ENCODE results near the gene DDX56.
"Not testable (repeated sequence)": the region's sequence is repeated elsewhere in the genome, so short reads cannot be mapped to it uniquely, and the experiment has no call there.

The DDX56 gene

DNA sequence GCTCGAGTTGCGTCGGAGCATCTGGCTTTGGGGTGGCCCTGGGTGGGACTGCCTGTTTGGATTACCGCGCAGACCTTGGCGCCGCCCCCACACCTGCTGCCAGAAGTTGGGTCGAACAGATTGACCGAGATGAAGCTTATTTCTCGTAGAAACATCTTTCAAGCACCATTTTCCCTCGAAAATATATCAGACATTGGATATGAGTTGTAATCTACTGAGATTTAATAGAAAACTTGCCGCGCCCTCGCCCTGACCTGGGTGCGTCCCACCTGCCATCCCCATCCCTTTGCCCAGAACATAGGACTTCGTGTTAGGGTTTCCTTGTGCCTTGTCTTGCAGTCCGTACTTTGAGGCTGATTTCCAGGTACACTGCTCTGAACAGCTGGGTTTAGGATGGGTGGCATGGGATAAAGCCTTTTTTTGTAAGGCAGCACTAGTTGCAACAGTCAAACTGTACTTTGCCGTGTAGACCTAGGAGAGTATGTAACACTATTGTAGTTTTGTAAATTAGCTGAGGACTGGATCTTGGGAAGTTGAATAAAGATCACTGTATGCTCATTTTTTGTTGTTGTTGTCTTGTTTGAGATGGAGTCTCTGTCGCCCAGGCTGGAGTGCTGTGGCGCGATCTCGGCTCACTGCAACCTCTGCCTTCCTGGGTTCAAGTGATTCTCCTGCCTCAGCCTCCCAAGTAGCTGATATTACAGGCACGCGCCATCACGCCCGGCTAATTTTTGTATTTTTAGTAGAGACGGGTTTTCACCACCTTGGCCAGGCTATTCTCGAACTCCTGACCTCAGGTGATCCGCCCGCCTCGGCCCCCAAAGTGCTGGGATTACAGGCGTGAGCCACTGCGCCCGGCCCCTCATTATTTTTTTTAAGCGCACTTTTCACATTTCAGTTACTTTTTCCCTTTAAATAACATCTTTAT, 33.7 kb upstream of the DDX56 start:
- Mint-ChIP-seq H3K4me1 (peaks cover 23 to 29% of the 10 kb centered on the region in 2 donors), H3K4me3 (peak overlapping the region; percentile 95 to 97), H3K27me3 (no peaks in the 10 kb centered on the region), H3K36me3 (peaks cover 0 to 21% of the 10 kb centered on the region in 2 donors), H3K27ac (peak overlapping the region; percentile 99), H3K9me3 (no peaks in the 10 kb centered on the region)
- no peak for DNase-seq
- ATAC-seq (replicated peaks): peak in 1 of 2 donors; percentile 27

DNA sequence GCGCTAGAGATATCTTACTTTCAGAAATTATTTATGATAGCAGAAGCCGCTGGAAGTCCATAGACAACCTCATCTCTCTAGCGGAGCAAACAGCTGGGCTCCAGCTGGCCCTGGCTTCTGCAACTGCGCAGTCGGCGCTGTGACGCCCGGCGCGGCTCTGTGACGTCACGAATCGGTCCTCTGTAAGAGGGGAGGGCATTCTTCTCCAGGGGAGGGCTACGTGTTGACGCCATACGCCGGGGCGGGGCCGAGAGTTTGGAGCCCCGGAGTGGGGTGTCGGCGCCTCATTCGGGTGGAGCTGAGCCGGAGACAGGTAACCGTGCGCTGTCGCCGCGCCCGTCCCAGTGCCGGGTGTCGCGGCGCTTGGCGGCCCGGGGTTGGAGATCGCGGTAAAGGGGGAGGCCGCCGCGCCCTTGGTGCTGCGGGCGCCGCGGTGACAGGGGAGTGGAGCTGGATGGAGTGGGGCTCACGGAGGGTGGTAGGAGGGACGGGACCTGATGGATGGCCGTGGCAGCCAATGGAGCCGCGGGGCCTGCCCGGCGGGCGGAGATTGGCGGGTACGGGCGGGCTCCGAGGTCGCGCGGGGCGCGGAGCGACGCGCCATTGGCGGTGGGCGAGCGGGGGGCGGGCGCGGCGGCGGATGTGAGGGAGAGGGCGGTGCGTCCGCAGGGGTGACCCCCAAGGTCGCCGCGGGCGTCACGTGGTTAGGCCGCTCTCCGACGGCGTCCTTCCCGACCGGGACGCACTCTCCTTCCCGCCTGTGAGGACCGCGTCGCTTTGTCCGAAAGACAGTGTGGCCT, 32.8 kb upstream of the DDX56 start, which contains the start of gene OGDH:
TSS of gene OGDH (plus strand) at position 287 of the 800 bp plus-strand sequence. CDS start 17,717 bp downstream, outside the sequence.
- Mint-ChIP-seq H3K27ac (peak within 1 kb of the TSS; percentile 99), H3K36me3 (peaks cover 0 to 15% of the 10 kb centered on the region in 2 donors), H3K4me1 (peaks cover 19 to 22% of the 10 kb centered on the region in 2 donors), H3K27me3 (no peaks in the 10 kb centered on the region), H3K4me3 (peak within 1 kb of the TSS; percentile 95 to 97), H3K9me3 (no peaks in the 10 kb centered on the region)
- DNase-seq (peak; percentile 99), ATAC-seq (replicated peaks) (peak; percentile 95 to 97)

DNA sequence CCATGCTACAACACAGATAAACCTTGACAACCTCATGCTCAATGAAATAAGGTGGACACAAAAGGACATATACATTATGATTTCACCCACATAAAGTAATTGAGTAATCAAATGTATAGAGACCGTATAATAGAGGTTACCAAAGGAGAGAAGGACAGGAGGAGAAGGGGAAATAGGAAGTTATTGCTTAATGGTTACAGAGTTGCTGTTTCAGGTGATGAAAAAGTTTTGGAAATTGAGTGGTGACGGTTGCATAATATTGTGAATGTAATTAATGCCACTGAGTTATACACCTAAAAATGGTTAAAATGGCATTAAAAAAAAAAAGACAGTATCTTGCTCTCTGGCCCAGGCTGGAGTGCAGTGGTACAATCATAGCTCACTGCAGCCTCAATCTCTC, 31.2 kb upstream of the DDX56 start:
- H3K4me1 Mint-ChIP-seq: peaks cover 16% of the 10 kb centered on the region in 2 donors
- ATAC-seq (replicated peaks) (no peak), DNase-seq (no peak)
- H3K4me3 Mint-ChIP-seq: peak overlapping the region in 1 of 2 donors; percentile 26
- H3K36me3 Mint-ChIP-seq: peaks cover 0 to 11% of the 10 kb centered on the region in 2 donors
- H3K27me3 Mint-ChIP-seq: peaks cover 0 to 4% of the 10 kb centered on the region in 2 donors
- peak overlapping the region; percentile 60 for H3K27ac Mint-ChIP-seq
- no peaks in the 10 kb centered on the region for H3K9me3 Mint-ChIP-seq

GRCh38 chr7:44603193-44603592, 29.5 kb upstream of the DDX56 start:
- Mint-ChIP-seq H3K4me3 (no peak overlapping the region), H3K4me1 (peaks cover 9 to 10% of the 10 kb centered on the region in 2 donors), H3K36me3 (peaks cover 0 to 6% of the 10 kb centered on the region in 2 donors), H3K27ac (no peak overlapping the region), H3K9me3 (no peaks in the 10 kb centered on the region), H3K27me3 (peaks cover 5 to 6% of the 10 kb centered on the region in 2 donors)
- ATAC-seq (replicated peaks) (no peak), DNase-seq (no peak)

GRCh38 chr7:44602576-44602910, 28.8 kb upstream of the DDX56 start:
- ATAC-seq (replicated peaks) (no peak), DNase-seq (no peak)
- peaks cover 5 to 6% of the 10 kb centered on the region in 2 donors for H3K27me3 Mint-ChIP-seq
- peaks cover 5 to 7% of the 10 kb centered on the region in 2 donors for H3K4me1 Mint-ChIP-seq
- peaks cover 0 to 3% of the 10 kb centered on the region in 2 donors for H3K36me3 Mint-ChIP-seq
- H3K27ac Mint-ChIP-seq: no peak overlapping the region
- no peak overlapping the region for H3K4me3 Mint-ChIP-seq
- H3K9me3 Mint-ChIP-seq: no peaks in the 10 kb centered on the region

- H3K36me3 Mint-ChIP-seq: no peaks in the 10 kb centered on the region
- DNase-seq: no peak
- H3K27ac Mint-ChIP-seq: no peak overlapping the region
- no peak for ATAC-seq (replicated peaks)
- no peaks in the 10 kb centered on the region for H3K9me3 Mint-ChIP-seq
- H3K4me3 Mint-ChIP-seq: no peak overlapping the region
- H3K4me1 Mint-ChIP-seq: no peaks in the 10 kb centered on the region
- H3K27me3 Mint-ChIP-seq: peaks cover 7 to 13% of the 10 kb centered on the region in 2 donors
Observed at GRCh38 chr7:44599222-44599621, 25.5 kb upstream of the DDX56 start.

DNA sequence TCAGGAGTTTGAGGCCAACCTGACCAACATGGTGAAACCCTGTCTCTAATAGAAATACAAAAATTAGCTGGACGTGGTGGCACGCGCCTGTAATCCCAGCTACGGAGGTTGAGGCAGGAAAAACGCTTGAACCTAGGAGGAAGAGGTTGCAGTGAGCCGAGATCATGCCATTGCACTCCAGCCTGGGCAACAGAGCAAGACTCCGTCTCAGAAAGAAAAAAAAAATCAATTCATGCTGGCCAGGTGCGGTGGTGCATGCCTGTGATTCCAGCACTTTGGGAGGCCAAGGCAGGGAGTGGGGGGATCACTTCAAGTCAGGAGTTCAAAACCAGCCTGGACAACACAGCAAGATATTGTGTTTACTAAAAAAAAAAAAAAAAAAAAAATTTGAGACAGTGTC, 23.5 kb upstream of the DDX56 start:
- not testable (repeated sequence) for H3K9me3 Mint-ChIP-seq; ATAC-seq (replicated peaks); H3K4me1 Mint-ChIP-seq; H3K36me3 Mint-ChIP-seq; DNase-seq; H3K4me3 Mint-ChIP-seq; H3K27ac Mint-ChIP-seq
- peaks cover 22 to 24% of the 10 kb centered on the region in 2 donors for H3K27me3 Mint-ChIP-seq

- Mint-ChIP-seq H3K27ac (no peak overlapping the region), H3K27me3 (peaks cover 22 to 24% of the 10 kb centered on the region in 2 donors), H3K4me3 (no peak overlapping the region), H3K36me3 (no peaks in the 10 kb centered on the region), H3K4me1 (no peaks in the 10 kb centered on the region), H3K9me3 (no peaks in the 10 kb centered on the region)
- DNase-seq: no peak
- no peak for ATAC-seq (replicated peaks)
Observed at GRCh38 chr7:44595934-44596635, 22.4 kb upstream of the DDX56 start.

- H3K36me3 Mint-ChIP-seq: no peaks in the 10 kb centered on the region
- no peak for DNase-seq
- no peak overlapping the region for H3K27ac Mint-ChIP-seq
- H3K4me1 Mint-ChIP-seq: peaks cover 5 to 9% of the 10 kb centered on the region in 2 donors
- H3K9me3 Mint-ChIP-seq: no peaks in the 10 kb centered on the region
- no peak overlapping the region for H3K4me3 Mint-ChIP-seq
- H3K27me3 Mint-ChIP-seq: peaks cover 13 to 24% of the 10 kb centered on the region in 2 donors
- no peak for ATAC-seq (replicated peaks)
Observed at GRCh38 chr7:44590910-44591309, 17.2 kb upstream of the DDX56 start.

GRCh38 chr7:44587843-44588711, 14.4 kb upstream of the DDX56 start:
- peaks cover 6 to 9% of the 10 kb centered on the region in 2 donors for H3K4me1 Mint-ChIP-seq
- no peak overlapping the region for H3K4me3 Mint-ChIP-seq
- DNase-seq (peak; percentile 23), ATAC-seq (replicated peaks) (peak; percentile 83 to 84)
- no peaks in the 10 kb centered on the region for H3K9me3 Mint-ChIP-seq
- no peaks in the 10 kb centered on the region for H3K36me3 Mint-ChIP-seq
- peaks cover 6 to 13% of the 10 kb centered on the region in 2 donors for H3K27me3 Mint-ChIP-seq
- H3K27ac Mint-ChIP-seq: peak overlapping the region; percentile 26

GRCh38 chr7:44583146-44583865, 9.6 kb upstream of the DDX56 start:
- peaks cover 24 to 48% of the 10 kb centered on the region in 2 donors for H3K4me1 Mint-ChIP-seq
- no peaks in the 10 kb centered on the region for H3K9me3 Mint-ChIP-seq
- H3K27me3 Mint-ChIP-seq: no peaks in the 10 kb centered on the region
- peaks cover 13 to 29% of the 10 kb centered on the region in 2 donors for H3K36me3 Mint-ChIP-seq
- H3K27ac Mint-ChIP-seq: peak overlapping the region; percentile 90
- ATAC-seq (replicated peaks): no peak
- H3K4me3 Mint-ChIP-seq: peak overlapping the region; percentile 90 to 92
- DNase-seq: no peak

DNA sequence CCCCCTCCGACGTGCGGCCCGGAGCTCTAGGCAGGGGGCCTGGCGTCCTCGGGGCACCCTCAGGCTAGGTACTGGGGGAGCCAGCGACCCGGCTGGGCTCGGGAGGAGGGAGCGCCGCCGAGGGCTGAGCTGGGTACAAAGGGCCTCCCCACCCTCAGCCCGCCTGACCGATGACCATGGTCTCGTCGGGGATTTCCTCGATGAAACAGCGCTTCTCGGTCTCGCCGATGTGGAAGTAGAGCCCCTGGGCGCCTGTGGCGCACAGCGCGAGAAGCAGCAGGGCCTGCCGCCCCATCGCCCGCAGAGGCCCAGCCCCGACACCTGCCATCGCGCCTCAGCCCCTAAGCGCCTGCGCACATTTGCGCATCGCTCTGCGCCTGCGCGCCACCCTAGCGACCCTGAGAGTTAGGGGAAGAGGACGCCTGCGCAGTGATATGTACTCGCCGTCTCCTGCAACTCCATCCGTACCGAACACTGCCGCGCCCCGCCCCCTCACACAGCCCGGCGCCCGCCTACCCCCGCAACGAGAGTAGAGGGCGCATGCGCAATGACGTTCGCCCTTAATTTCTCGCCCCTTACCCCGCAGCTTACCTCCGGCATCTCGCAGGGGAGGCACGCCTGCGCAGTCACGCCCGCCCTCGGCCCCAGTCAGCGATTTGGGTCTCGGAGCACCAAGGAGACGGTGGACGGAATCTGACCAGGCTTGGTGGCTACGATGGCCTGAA, 8.3 kb upstream of the DDX56 start, which contains the start of gene TMED4:
TSS of gene TMED4 (minus strand) at position 353 of the 725 bp plus-strand sequence. CDS start at position 328, 25 bp downstream.
- Mint-ChIP-seq H3K27ac (peak within 1 kb of the TSS; percentile 90), H3K36me3 (peaks cover 13 to 31% of the 10 kb centered on the region in 2 donors), H3K4me1 (peaks cover 23 to 44% of the 10 kb centered on the region in 2 donors), H3K9me3 (no peaks in the 10 kb centered on the region), H3K4me3 (peak within 1 kb of the TSS; percentile 90 to 92), H3K27me3 (no peaks in the 10 kb centered on the region)
- peak; percentile 100 for DNase-seq
- peak; percentile 89 to 92 for ATAC-seq (replicated peaks)
